HG03565 (cell line): Measurements from ENCODE around the gene FLRT1.
"Not testable (repeated sequence)": the region's sequence is repeated elsewhere in the genome, so short reads cannot be mapped to it uniquely, and the experiment has no call there.

ENCODE experiments used
- ATAC-seq: cut with Tn5 transposase; IDR thresholded peaks from one replicate; pipeline ENCODE4 v1.9.1; 2021; ENCODE audit warnings: mild to moderate bottlenecking, moderate library complexity; ENCODE audit not compliant: unreplicated experiment

The FLRT1 gene

DNA sequence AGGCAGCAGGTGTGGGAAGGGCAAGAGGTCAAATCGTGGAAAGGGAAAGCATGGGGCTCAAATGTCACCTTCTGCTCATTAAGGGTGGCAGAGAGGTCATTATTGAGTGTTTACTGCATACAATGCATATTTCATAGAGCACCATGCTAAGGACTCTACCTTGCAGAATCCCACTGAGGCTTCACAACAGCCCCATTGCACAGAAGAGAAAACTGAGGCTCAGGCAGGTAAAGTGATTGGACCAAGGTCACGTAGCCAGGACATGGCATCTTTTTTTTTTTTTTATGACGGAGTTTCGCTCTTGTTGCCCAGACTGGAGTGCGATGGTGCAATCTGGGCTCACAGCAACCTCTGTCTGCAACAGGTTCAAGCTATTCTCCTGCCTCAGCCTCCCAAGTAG, 7.8 kb downstream of the FLRT1 start:
- no peak for ATAC-seq

DNA sequence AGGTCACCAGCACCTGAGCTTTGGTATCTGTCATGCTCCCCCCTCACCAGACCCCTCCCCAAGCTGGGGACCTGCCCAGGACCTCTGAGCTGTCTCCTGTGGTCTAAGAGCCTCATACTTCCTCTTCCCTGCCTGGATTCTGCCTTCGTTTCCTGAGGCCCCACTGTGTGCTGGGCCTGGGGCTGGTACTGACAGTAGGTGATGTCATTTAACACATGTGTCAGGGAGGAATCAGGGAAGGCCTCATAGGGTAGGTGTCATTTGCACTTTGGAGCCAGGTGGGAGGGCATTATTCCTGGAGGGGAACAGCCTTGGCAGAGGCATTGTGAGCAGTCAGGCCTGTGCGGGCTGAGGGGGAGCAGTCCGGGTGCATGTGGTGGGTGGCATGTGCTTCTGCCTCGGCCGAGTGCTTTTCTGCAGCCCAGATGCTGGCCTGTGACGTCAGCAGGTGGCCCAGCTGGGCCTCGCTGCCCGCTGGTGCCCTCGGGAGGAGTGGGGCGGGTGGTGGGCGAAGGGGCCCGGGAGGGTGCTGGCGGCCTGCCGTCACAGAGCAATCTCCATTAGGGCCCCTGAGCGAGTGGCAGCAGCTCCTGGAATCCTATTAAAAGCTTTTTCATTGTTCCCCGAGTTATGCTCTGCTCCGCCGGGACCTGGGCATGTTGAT, 9.1 kb downstream of the FLRT1 start:
- ATAC-seq, result no peak

DNA sequence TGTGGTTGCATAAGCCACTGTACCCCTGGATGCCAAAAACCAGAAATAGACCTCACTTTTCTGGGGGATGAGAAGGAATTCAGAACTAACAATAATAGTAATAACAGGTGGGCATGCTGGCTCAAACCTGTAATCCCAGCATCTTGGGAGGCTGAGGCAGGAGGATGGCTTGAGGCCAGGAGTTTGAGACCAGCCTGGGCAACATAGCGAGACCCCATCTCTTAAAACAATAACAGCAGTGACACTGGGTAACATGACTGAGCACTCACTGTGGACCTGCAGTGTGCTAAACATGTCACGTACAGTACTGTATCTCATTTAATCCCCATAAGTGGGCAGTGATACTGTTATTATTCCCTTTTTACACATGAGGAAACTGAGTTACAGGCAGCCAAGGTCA, 10.0 kb downstream of the FLRT1 start:
- ATAC-seq, result no peak

DNA sequence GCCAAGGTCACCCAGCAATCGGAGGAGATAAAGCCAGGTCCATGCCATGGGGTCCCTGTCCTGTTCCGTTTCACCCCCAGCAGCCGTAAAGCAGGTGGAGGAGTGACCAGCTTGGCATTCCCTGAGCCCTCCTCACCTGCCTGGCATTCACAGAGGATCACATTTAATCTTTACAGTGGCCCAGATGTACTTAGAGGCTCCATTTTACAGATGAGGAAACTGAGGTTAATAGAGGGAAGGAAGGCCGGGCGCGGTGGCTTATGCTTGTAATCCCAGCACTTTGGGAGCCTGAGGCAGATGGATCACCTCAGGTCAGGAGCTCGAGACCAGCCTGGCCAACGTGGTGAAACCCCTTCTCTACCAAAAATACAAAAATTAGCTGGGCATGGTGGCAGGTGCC, 11.6 kb downstream of the FLRT1 start:
- not testable (repeated sequence) for ATAC-seq

DNA sequence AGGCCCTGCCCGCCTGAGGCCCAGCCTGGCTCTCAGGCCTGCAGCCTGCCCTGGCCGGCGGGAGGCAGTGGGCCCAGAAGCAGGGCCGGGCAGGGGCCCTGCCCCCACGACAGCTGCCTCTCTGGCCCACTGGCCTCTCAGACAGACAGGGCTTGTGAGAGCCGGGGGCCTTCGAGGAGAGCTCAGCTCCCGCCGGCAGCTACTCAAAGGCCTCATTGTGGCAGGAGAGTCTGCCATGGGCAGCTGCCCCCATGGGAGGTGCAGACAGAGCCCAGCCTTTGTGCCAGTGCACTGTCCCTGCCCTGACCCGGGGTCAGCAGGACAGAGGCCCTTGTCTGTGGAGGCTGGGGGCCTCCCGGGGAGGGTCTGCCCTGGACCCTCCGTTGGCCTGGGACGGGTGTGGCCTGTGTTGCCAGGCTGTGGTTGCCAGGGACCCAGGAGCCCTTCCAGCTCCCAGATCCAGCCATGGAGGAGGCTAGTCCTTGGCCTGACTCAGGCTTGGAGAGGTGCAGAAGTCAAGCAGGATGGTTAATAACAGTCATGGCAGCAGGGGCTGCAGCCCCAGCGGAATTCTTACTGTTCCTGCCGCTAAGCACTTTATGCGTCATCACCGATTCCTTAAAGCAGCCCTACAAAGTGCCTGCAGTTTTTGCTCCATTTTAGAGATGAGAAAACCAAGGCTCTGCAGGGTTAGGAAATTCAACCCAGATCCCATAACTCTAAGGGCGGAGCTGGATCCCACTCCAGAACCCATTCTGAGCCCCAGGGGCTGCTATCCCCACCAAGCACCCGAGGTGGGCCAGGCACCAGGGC, 12.5 kb downstream of the FLRT1 start:
- ATAC-seq, result no peak

DNA sequence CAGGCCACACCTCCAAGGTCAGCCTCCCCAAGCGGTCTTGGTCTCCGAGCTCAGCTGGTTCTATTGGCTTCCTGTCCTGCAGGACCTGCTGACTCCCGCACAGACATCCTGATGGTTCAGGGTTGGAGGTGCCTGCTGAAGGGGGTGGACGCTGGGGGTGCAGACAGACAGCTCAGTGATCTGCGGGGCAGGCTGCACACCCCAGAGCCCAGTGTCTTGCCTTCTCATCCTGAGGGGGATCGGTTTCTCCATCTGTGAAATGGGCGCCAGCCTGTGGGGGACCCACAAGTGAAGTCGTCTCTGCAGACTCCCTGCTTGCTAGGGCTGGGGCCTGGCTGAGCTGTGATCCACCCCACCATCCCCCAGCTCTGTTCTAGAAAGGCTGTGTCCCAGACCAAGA, 13.8 kb downstream of the FLRT1 start:
- ATAC-seq, result no peak

DNA sequence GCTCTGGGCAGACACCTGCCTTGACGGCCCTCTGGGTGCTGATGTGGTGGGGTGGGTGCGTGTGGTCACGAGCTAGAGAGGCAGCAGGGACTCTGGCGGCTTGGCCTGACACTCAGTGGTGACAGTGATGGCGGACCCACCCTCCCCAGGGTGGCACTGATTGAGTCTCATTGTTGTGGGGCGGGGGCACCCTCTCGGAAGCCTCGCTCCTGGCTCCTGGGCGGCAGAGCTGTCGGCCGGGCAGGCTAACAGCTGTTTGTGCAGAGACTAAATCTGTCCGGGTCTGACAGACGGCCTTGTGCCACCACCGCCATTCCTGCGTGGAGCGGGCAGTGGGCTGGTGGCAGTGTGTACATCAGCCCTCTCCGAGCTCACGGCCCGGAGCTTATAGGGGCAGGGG, 15.6 kb downstream of the FLRT1 start:
- no peak for ATAC-seq

DNA sequence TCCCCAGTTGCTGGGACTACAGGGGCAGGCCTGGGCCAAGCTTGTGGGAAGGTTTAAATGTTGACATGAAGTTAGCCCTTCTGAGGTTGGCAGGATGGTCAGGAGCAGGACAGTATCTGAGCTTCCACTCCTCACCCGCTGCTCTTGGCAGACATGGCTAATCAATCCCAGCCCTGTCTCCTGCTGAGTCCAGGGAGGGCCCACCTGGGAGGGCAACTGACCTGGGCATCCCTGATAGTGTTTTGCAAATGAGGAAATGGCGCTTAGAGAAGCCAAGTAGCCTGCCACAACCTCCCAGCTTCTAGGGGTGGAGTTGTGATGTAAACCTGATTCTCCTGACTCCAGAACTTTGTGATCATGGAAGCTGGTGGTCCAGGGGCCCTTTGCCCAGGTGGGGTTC, 16.7 kb downstream of the FLRT1 start:
- no peak for ATAC-seq

DNA sequence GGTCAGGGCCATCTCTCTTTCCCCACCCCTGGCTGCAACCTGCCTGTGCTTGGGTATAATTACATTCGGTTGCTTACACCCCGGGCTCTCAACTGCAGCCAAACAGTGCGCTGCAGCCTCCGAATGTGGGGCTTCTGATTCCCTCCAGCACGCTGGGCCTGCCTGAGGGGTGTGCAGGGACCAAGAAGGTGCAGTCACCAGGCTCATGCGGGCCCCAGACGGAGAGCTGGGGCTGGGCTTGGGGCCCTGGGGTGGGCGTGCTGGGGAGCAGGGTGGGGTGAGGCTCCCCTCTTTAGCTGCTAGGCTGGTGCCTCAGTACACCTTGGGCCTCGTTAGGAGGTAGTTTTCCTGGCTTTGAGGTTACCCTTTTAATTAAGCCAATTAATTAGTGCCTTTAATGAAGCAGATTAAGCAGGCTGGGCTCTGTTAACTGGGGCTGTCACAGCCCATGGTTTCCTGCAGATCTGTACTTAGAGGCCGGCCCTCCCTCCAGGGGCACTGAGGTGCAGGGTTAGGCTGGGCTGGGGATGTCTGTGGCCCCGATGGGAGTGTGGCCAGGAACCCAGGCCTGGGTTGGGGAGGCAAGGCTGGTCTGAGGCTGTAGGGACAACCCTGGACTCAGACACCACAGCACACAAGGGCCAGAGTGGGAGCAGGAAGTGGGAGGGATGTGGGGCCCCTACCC, 17.3 kb downstream of the FLRT1 start:
- ATAC-seq, result no peak

DNA sequence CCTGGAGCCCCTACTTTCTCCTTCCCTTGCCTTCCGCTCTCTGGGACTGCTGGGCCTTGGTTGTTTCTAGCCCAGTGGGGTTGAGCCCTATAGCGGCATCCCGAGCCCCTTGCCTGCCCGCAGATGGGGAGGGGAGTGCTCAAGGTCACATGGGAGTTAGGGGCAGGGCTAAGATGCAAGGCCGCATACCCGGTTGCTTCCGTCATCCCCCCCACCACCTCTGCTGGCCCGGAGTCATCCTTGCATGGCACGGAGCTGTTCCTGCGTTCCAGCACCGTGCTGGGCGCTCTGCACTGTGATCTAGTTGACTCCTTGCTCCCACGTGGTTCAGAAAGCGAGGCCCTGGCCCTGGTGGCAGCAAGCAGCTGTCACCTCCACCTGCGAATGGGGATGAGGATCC, 18.0 kb downstream of the FLRT1 start:
- ATAC-seq, result no peak

DNA sequence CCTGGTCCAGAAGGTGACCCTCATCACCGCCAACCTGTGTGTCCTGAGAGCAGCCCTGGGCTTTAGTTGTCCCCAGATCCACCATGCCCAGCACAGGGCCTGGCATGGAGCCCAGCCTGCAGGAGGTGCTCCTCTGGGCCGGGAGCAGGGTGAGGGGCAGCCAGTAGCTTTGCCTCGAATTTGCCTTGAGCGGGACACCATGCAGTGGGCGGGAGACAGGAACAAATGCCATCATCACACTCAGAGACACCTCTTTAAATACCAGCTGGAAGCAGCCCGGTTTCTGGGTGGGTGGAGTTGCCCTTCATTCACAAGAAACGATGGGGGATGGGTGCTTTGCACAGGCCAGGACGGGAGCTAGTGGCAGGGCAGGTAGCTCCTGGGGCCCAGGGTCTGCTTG, 19.3 kb downstream of the FLRT1 start:
- ATAC-seq, result no peak

DNA sequence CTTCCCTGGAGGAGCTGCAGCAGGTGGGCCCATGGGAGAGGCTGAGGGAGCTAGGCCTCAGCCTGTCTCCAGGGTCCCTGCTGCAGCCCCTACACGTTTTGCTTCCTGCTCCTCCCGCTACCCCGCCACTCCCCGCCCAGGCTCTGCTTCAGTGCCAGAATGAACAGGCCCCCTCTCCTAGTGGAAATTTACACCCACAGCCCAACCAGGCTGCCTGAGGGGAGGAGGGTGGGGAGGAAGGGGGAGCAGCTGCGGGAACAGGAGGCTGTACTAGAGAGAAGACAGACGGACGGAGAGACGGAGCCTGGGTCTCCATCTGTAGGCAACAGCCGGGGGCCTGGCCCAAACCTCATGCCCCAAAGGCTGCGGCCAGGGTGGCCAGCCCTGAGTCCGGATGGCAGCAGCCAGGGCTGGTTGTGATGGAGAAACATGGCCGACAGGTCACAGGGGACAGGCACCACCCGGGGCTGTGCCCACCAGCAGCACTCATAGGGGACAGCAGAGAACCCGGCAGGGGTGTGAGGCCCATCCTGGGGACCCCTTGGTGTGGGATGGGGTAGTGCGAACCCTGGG, 20.6 kb downstream of the FLRT1 start:
- ATAC-seq, result no peak

DNA sequence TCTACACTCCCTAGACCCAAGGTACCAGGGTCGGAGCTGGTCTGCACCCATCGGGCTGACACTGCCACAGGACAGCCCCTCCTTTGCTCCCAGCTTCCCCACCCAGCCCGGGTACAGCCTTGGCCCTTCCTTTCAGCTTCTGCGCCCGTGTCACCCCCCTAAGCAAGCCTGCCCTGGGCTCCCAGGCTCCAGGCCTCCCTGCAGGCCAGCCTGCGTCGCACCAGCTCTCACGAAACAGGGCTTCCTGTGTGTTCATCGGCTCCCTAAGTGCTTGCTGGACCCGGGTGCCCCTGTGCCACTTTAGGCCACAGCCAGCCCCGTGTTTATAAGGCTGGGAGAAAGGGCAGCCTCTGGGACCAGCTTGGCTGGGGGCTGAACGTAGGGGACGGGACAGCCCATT, 21.1 kb downstream of the FLRT1 start:
- ATAC-seq, result no peak

DNA sequence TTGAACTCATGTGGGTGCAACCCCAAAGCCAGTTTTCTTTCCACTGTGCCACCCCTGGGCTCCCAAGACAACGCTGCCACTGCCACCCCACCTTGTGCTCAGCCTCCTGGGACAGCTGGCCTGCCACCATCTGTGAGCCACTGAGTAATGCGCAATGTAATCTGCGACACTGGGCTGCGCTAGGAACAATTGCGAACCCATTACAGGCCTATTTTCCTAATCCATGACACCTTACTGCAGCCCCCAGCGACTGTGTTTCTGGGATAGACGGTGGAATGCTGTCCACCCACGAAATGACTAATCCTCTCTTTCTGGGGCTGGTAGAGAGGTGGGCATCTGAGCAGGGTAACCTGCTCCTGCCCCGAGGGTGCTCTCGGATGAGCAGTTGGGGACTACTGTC, 22.2 kb downstream of the FLRT1 start:
- no peak for ATAC-seq

DNA sequence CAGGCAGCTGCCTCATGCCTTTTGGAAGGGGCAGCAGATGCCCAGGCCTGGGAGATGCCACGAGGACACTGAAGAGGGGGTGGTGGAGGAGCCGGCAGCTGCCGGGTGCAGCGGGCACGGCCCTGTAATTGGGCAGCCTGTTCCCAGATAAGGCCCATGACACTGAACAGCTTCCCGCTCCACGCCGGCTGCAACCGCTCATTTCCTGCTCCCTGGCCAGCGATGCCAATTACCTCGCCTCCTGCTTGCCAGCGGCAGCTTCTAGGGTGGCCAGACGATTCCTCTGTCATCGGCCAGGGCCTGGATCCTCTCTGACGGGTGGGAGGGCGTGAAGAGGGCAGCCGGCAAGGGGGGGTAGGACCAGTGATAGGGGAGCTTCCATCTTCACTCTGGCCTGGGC, 22.8 kb downstream of the FLRT1 start:
- no peak for ATAC-seq

DNA sequence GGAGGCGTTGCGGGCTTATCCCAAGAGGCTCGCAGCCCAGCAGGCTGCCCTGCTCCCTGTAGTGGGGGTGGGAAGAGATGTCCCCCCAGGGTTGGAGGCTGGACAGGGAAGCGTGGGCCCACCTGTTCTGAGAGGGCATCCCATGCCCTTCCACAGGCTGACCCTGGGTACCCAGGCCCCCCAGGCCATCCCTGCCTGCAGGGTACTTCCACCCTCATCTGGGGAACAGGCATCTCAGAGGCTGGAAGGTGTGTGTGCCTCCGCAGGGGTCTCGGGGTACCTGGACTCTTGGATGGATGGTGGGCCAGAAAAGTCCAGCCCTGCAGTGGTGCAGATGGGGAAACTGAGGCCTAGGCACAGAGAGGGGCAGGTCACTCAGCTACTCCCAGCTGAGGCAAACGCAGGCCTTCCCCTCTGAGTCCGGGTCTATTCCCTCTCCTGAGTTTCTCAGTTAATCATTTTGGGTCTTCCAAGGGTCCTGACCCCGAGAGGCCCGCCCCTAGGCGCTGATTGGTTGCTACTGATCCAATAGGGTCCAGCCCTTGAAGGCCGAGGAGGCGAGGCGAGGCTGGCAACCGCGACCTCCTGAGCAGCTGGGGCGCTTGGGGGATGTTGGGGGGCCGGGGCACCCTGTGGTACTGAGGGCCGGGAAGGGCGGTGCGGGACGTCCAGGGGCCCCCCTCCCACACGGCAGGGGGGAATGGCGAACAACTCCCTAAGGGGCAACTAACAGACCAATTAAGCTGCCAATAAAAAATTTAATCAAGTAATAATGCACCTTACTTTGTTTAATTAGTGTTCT, 23.8 kb downstream of the FLRT1 start:
- no peak for ATAC-seq

DNA sequence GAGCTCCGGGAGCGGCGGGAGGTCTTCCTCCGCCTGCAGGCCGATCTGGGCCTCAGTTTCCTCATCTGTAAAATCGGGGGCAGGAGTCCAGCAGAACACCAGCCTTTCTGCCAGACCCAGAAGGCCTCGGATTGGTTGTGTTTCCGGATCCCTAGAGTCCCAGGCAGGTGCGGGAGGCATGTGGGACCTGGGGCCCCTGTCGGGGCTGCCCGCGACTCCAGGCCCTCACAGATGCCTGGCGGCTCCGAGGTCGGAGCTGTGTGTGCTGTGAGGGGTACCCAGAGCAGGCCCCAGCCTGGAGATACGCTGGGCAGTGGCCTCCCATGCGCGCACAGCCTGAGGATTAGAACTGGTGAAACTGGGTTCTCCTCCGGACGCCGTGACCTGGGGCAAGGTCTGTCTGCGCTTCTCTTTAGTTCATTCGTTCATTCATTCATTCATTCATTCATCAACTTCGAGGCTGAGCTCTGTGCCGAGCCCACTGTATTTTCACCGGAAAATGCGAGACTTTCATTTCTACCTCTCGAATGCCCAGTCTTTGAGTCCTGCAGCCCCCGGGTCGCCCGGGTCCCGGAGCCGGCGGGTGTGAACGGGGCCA, 24.6 kb downstream of the FLRT1 start:
- ATAC-seq, result no peak

DNA sequence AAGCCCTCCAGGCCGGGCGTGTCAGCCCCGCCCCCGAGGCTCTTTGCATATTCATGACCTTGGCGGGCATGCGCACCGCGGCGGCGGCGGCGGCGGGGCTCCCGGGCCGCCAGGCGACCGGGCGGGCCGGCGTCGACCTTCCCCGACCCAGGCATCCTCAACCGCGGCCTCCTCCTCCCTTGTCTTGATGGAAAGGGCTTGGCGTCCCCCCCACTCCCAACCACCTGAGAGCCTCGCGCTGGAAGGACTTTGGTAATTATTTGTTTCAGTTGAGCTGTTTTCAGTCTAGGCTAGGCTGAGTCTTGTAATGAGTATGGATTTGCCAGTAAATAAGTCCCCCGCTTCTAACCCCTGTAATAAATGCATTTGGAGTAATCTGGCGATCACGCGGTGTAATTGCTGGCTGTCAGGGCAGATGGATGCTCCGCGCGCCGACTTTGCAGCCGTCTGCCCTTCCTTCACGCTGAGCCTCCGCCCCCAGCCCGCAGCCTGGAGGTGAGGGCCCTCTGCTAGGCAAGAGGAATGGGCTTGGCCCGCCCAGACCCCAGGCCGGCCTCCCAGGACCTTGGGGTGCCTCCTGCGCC, 25.2 kb downstream of the FLRT1 start:
- no peak for ATAC-seq

DNA sequence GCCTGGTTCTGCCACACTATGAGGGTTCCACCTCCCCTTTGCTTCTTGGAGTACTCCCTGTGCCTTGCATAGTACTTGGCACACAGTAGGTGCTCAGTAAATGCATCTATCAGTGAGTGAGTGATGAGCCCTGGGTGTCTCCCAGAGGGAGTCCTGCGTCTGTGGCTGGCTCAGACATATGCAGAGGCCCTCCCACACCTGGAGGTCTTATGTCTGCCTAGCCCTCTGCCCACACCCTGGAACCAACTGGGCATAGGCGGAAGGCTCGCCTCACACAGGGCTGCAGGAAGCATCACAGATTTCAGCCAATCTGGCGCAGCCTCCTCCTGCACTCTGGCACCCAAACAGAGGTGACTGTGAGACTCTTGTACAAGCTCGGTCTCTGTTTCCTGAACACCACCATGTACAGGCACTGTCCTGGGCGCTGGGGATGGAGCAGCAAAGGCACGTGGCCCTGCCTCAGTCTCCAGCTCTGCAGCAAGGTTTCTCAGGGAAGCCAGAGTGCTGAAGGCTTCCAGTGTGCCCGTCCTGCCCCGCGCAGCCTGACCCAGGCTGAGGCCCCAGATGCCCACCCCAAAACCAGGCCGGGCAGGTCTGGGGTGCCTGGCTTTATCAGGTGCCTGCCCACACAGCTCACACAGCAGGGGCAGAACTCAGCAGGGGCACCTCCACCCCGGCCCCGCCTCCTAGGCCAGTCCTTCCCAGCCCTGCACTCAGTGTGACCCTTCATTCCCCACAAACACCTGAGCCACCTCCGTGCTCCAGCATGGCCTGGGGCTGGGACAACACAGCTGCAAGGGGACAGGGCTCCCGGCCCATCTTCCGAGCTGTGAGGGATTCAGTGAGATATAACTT, 26.7 kb downstream of the FLRT1 start:
- ATAC-seq, result no peak
